Loucy (cell line): ENCODE data around the gene MYO5B.

Source experiments
- H2AFZ ChIP-seq: fragments of 200-600 bp; sonication (generic); 2 replicates; pipeline ENCODE4 v1.6.0; 2016; ENCODE audit warnings: antibody characterized with exemption, mild to moderate bottlenecking, low read length, moderate library complexity
- H3F3A ChIP-seq: fragments of 200-600 bp; 2 replicates; pipeline ENCODE4 v1.6.0; 2016; ENCODE audit warnings: antibody characterized with exemption, low read depth, mild to moderate bottlenecking
- H3K27me3 ChIP-seq: fragments of 200-600 bp; sonication (generic); 2 replicates; pipeline ENCODE4 v1.6.1; 2014; ENCODE audit warnings: low read length, mild to moderate bottlenecking; ENCODE audit not compliant: insufficient read depth, poor library complexity, severe bottlenecking
- H3K36me3 ChIP-seq: fragments of 200-600 bp; sonication (generic); 2 replicates; pipeline ENCODE4 v1.6.1; 2016; ENCODE audit warnings: low read length; ENCODE audit not compliant: insufficient read depth
- H3K4me1 ChIP-seq: fragments of 200-600 bp; sonication (generic); 2 replicates; pipeline ENCODE4 v1.5.1; 2014; ENCODE audit warnings: low read length, mild to moderate bottlenecking; ENCODE audit not compliant: insufficient read depth, poor library complexity, severe bottlenecking
- H3K4me2 ChIP-seq: fragments of 200-600 bp; sonication (generic); 2 replicates; pipeline ENCODE4 v1.6.0; 2014; ENCODE audit warnings: antibody characterized with exemption, low read length, low read depth, mild to moderate bottlenecking; ENCODE audit not compliant: poor library complexity, severe bottlenecking
- H3K4me3 ChIP-seq: fragments of 200-600 bp; sonication (generic); 2 replicates; pipeline ENCODE4 v1.5.1; 2014; ENCODE audit warnings: low read length, mild to moderate bottlenecking, mixed read lengths; ENCODE audit not compliant: poor library complexity, severe bottlenecking
- H3K79me2 ChIP-seq: fragments of 200-600 bp; sonication (generic); 2 replicates; pipeline ENCODE4 v1.6.1; 2014; ENCODE audit warnings: low read length; ENCODE audit not compliant: insufficient read depth
- H3K9ac ChIP-seq: fragments of 200-600 bp; sonication (generic); 2 replicates; pipeline ENCODE4 v1.6.0; 2014; ENCODE audit warnings: mild to moderate bottlenecking, low read depth, low read length, moderate library complexity; ENCODE audit not compliant: poor library complexity, severe bottlenecking
- H3K9me2 ChIP-seq: fragments of 200-600 bp; sonication (generic); replicated peaks from 2 replicates; pipeline ENCODE4 v1.6.1; 2016; ENCODE audit warnings: low read depth, low read length, mixed read lengths
- H3K9me3 ChIP-seq: fragments of 200-600 bp; sonication (generic); 2 replicates; pipeline ENCODE4 v1.6.1; 2014; ENCODE audit warnings: mild to moderate bottlenecking, antibody characterized with exemption, low read length, low read depth; ENCODE audit not compliant: insufficient read depth
- H4K20me1 ChIP-seq: fragments of 200-600 bp; sonication (generic); 2 replicates; pipeline ENCODE4 v1.6.0; 2014; ENCODE audit warnings: antibody characterized with exemption, low read length, mild to moderate bottlenecking; ENCODE audit not compliant: insufficient read depth, poor library complexity, severe bottlenecking
- EZH2phosphoT487 ChIP-seq: fragments of 200-600 bp; IDR thresholded peaks from 2 replicates; pipeline ENCODE4 v1.6.1; 2018; ENCODE audit warnings: antibody characterized with exemption, mild to moderate bottlenecking, moderate library complexity, borderline replicate concordance
- TF ChIP-seq, protein P1 (sequence below): fragments of 200-600 bp; sonication (generic); conservative IDR thresholded peaks from 2 replicates; pipeline ENCODE4 v1.5.1; 2014; ENCODE audit warnings: mild to moderate bottlenecking, antibody characterized with exemption, low read length

MYO5B gene

DNA sequence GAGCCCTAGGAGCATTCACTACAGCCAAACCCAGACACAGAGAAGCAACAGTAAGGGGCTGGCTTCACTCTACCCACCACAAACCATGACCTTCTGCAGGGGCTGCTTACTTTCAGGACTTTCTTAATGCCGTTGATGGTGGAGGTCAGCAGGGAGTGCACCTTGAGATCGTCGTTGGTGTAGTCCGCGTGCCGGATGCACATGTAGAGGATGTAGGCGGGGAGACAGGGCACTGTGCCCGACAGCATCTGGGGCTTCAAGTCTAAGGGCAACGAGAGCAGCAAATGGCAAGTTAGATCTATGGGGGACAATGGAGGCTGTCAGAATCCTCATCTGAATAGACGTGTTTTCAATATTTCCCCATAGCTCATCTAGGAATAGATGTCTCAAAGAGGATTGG lies 351.8 kb downstream of the MYO5B start:
- Histone ChIP-seq H3K9ac (no peak overlapping the region), H3K79me2 (no peaks in the 10 kb centered on the region), H3K27me3 (no peaks in the 10 kb centered on the region), H3K36me3 (no peaks in the 10 kb centered on the region), H3K4me3 (no peak overlapping the region), H3K4me2 (no peak overlapping the region), H2AFZ (no peak overlapping the region), H3K4me1 (no peaks in the 10 kb centered on the region), H3F3A (no peaks in the 10 kb centered on the region), H4K20me1 (no peaks in the 10 kb centered on the region), H3K9me2 (no peaks in the 10 kb centered on the region), H3K9me3 (no peaks in the 10 kb centered on the region)
- TF ChIP-seq, protein P1, sequence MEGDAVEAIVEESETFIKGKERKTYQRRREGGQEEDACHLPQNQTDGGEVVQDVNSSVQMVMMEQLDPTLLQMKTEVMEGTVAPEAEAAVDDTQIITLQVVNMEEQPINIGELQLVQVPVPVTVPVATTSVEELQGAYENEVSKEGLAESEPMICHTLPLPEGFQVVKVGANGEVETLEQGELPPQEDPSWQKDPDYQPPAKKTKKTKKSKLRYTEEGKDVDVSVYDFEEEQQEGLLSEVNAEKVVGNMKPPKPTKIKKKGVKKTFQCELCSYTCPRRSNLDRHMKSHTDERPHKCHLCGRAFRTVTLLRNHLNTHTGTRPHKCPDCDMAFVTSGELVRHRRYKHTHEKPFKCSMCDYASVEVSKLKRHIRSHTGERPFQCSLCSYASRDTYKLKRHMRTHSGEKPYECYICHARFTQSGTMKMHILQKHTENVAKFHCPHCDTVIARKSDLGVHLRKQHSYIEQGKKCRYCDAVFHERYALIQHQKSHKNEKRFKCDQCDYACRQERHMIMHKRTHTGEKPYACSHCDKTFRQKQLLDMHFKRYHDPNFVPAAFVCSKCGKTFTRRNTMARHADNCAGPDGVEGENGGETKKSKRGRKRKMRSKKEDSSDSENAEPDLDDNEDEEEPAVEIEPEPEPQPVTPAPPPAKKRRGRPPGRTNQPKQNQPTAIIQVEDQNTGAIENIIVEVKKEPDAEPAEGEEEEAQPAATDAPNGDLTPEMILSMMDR, result no peak
- TF ChIP-seq EZH2phosphoT487, result no peak

DNA sequence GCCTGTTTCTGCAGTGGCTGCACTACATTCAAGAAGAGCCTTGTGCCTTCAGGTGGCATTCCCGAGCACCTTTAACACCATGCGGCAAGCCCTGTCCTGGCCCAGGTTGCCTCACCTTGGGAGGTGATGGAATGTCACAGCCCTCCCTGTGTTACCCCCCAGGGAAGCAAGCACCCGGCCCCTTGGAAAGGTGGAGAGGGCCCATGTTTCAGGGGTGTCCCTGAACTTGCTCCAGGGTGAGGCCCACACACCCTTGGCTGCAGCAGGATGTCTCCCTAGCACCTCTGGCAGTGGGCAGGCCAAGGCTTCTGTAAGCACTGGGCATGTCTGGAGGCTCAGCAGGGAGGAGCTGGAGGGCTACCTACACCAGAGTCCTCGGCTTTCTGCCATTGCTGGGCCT lies 352.3 kb downstream of the MYO5B start:
- H3K4me3 ChIP-seq, result no peak overlapping the region
- no peaks in the 10 kb centered on the region for H3K9me2 ChIP-seq
- H3K9ac ChIP-seq, result no peak overlapping the region
- no peaks in the 10 kb centered on the region for H3F3A ChIP-seq
- no peaks in the 10 kb centered on the region for H3K27me3 ChIP-seq
- TF ChIP-seq EZH2phosphoT487, result no peak
- TF ChIP-seq, protein P1, result no peak
- no peaks in the 10 kb centered on the region for H3K79me2 ChIP-seq
- no peaks in the 10 kb centered on the region for H4K20me1 ChIP-seq
- no peaks in the 10 kb centered on the region for H3K4me1 ChIP-seq
- no peak overlapping the region for H2AFZ ChIP-seq
- no peaks in the 10 kb centered on the region for H3K9me3 ChIP-seq
- no peaks in the 10 kb centered on the region for H3K36me3 ChIP-seq
- no peak overlapping the region for H3K4me2 ChIP-seq

DNA sequence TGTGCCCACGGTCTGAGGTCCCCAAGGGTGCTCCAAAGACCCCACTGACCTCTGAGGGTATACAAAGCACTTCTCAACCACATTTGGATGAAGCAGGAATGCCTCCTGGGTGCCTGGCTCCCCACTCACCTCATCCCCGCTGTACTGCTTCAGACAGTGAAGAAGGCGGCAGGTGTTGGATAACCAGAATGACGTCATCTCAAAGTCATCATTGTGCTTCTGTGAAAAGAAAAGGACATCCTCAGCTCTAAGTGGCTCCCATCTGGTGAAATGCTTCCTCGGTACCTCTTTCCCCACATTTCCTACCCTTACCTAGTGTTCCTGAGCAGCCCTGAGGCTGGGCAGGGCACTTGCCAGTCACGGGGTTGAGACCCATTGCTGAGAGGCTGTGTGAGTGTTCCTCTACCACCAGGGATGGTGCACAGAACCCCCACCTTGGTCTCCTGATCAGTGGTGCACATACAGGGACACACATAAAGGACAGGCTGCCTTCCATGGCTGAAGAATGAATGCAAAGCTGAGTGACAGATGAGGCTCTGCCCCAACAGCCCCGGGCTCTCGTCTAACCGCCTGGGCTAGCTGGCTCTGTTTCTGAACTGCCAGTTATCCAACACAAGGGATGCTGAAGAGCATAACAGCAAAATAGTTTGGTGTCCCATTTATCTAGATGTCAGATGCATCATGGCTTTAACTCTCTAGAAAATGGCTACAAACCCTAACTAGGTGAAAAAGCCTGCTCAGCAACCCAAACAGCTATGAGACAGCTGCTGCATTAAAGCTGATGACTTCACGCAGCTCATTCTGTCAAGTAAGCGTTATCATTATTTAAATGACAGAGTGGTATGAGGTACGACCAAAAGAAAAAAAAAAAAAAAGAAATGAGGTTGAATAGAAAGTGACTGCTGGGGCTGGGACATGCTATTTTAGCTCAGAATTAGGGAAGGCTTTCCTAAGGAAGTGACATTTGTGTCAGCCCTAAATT lies 353.4 kb downstream of the MYO5B start:
- Histone ChIP-seq H3K4me1 (no peaks in the 10 kb centered on the region), H3K9ac (no peak overlapping the region), H3F3A (no peaks in the 10 kb centered on the region), H3K9me2 (no peaks in the 10 kb centered on the region), H2AFZ (no peak overlapping the region), H3K4me3 (no peak overlapping the region), H3K4me2 (no peak overlapping the region), H4K20me1 (no peaks in the 10 kb centered on the region), H3K27me3 (no peaks in the 10 kb centered on the region), H3K9me3 (no peaks in the 10 kb centered on the region), H3K79me2 (no peaks in the 10 kb centered on the region), H3K36me3 (no peaks in the 10 kb centered on the region)
- no peak for TF ChIP-seq EZH2phosphoT487
- TF ChIP-seq, protein P1, result no peak
